ENCODE measurements around the gene TMEM108.

DNA sequence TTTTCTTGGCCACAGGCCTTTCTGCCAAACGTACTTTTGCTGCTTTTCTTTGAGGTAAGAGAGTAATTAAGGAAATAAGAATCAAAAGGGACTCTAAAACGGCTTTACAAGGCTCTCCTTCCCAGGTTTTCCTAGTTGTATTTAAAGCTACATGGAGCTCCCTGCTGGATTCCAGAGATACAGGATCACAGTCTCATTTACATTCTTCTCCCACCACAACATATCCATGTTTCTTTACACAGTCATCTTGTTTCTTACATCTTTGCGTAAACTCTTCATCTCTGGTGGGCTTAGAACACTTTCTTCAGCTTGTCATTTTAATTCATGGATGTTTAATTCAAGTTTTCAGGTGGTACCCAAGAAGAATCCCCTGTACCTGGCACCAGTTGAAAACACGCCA lies 244.0 kb downstream of the TMEM108 start:
- TF ChIP-seq, protein P1, sequence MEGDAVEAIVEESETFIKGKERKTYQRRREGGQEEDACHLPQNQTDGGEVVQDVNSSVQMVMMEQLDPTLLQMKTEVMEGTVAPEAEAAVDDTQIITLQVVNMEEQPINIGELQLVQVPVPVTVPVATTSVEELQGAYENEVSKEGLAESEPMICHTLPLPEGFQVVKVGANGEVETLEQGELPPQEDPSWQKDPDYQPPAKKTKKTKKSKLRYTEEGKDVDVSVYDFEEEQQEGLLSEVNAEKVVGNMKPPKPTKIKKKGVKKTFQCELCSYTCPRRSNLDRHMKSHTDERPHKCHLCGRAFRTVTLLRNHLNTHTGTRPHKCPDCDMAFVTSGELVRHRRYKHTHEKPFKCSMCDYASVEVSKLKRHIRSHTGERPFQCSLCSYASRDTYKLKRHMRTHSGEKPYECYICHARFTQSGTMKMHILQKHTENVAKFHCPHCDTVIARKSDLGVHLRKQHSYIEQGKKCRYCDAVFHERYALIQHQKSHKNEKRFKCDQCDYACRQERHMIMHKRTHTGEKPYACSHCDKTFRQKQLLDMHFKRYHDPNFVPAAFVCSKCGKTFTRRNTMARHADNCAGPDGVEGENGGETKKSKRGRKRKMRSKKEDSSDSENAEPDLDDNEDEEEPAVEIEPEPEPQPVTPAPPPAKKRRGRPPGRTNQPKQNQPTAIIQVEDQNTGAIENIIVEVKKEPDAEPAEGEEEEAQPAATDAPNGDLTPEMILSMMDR (IDR thresholded peaks at IDR 0.05): no peak
- TF ChIP-seq POLR2A (IDR thresholded peaks at IDR 0.05) (no peak), EP300 (IDR thresholded peaks at IDR 0.05) (no peak)
